ENCODE results near the gene EML4.

The EML4 gene

GRCh38 chr2:42197792-42198191 lies 28.6 kb downstream of the EML4 start:
- no peak for DNase-seq

DNA sequence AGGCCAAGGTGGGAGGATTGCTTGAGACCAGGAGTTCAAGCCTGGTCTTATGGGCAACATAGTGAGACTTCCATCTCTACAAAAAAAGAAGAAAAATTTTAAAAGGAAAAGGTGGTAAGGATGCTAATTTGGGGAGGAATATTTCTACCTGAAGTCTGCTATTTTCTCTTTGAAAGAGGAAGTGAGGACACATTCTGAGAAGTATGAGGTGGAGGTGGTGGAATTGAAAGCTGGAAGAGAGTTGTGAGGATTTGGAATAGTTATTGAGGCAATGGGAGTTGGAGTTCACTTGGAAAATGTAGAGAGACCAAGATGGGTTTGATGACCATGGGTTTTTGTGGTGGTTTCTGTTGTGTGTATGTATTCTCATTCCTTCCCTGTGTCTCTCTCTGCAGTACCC lies 29.3 kb downstream of the EML4 start:
- no peak for DNase-seq

GRCh38 chr2:42199002-42199401 lies 29.8 kb downstream of the EML4 start:
- no peak for DNase-seq

DNA sequence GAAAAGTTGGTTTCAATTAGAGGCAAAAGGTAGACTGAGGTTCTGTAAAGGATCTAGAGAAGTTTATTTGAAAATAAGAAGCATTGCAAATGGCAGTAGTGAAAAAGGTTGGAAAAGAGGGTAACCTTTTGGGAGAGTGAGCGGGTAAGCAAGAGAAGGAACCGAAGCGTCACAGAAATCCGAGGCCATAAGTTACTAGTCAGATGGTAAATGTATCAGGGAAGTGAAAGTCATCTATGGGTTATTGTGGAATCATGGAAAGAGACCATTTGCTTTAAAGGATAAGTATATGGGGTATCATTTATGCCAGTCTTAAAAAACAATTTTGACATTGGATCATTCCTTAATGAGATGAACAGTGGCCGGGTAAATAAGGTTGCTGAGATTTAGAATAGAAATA lies 30.5 kb downstream of the EML4 start:
- no peak for DNase-seq

DNA sequence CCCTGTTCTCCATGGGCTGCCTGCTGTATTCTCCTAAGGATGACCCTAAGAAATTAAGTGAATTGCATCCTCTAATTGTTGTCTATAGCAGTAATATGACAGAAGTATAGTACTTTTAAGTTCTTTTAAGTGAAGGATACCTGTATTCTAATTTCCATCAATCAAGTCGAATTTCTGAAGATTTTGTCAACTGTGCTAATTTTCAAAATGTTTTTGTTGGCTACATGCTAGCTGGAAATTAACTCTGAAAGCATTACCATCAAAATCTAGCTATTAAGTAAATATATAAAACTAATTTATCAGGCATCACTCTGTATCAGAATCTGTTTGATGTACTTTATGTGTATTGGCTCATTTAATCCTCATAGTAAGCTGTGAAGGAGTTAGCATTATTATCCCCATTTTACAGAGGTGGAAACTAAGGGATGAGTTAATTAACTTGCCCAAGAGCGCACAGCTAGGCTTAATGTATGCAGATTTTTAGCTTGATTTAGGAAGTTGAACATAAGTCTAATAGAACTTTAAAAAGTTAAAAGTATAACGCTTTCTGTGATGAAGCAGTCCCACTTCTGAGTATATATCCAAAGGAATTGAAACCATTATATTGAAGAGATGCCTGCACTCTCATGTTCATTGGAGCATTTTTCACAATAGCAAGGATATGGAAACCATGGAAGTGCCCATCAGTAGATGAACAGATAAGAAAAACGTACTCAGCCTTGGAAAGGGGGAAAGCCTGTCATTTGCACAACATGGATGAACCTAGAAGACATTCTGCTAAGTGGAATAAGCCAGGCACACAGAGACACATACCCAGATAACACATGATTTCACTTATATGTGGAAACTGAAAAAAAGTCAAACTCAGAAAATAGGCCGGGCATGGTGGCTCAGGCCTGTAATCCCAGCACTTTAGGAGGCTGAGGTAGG lies 32.0 kb downstream of the EML4 start:
- DNase-seq: no peak

GRCh38 chr2:42202634-42203008 lies 33.5 kb downstream of the EML4 start:
- no peak for DNase-seq

GRCh38 chr2:42203792-42204191 lies 34.6 kb downstream of the EML4 start:
- no peak for DNase-seq

DNA sequence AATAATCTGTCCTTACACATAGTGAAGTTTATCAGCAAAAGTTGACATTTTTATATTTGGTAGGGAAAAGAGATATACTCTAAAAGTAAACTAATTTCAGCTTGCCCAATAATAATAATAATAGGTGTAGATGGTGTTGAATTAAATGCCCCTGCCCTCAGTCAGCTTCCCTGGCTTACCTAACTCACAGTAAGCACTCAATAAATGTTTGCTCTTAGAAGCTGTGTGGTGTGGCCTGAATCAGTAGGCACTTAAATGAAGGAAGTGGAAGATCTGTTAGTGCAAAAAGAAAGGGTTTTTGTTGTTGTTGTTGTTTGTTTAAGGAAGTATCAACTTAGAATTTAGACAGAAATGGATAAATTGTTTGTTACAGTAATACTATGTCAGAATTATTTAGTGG lies 36.2 kb downstream of the EML4 start:
- DNase-seq: no peak

GRCh38 chr2:42207826-42208225 lies 38.7 kb downstream of the EML4 start:
- DNase-seq: no peak

DNA sequence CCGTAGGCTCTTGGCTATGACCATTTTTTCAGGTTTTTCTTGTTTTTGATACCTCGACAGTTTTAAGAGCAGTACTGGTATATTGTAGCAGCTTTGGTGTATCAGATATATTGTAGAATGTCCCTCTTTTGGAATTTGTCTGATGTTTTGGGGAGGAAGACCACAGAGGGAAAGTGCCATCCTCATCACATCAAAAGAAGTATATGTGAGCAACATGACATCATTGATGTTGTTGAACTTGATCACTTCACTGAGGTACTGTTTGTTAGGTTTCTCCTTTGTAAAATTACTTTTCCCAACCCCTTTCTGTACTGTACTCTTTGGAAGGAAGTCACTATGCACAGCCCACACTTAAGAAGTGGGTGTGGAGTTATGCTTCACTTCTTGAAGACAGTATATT lies 41.0 kb downstream of the EML4 start:
- DNase-seq: no peak

DNA sequence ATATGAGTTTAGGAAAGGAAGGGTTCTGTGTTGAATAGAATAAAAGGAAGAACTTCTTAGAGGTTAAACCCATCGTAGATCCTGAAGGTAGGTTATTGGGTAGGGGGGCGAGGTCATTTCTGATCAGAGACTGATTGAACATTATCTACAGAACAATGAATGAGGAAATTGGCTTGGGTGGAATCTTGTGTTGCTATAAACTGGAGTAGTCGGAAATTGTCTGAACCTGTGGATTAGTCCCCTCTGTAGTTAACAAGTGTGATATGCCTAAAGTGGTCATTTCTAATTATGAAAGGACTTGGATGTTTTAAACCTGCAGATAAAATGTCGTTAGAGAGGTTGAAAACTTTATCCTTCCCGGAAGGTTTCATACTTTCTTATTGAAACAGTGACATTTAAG lies 42.1 kb downstream of the EML4 start:
- no peak for DNase-seq

GRCh38 chr2:42214669-42215068 lies 45.5 kb downstream of the EML4 start:
- DNase-seq: no peak

DNA sequence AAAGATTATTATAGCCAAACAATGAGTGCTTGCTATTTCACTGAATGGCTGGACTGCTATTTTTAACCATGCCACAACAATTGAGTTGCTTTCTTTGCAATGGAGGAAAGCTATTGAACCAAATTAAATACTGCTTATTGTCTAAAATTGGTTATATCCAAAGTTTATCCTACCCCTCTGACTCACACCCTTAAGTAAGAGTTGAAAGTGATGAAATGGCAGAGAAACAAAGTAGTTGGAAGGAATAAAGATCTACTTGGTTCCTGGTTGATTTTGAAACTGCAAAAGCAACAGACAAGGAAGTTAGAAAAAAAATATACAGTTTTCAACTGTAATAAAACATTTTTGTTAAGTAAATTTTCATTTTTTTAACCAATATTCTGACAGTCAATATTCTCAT lies 47.5 kb downstream of the EML4 start:
- no peak for DNase-seq

DNA sequence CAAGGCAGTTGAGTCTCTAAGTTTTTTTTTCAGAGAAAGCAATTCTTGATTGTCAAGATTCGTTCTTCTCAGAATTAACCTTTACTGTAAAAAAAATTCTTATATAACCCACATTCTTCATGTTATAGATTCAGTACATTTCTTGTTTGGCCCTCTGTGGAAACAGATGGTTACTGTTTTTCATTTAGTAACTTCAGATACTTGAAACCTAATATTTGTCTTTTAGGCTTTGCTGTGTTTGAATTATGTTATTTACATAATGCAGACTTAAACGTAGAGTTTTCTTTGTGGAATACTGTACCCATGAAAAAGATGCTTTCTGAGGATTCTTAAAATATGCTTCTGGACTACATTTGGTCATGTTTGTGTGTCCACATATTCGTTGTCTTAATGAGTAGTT lies 48.2 kb downstream of the EML4 start:
- no peak for DNase-seq

DNA sequence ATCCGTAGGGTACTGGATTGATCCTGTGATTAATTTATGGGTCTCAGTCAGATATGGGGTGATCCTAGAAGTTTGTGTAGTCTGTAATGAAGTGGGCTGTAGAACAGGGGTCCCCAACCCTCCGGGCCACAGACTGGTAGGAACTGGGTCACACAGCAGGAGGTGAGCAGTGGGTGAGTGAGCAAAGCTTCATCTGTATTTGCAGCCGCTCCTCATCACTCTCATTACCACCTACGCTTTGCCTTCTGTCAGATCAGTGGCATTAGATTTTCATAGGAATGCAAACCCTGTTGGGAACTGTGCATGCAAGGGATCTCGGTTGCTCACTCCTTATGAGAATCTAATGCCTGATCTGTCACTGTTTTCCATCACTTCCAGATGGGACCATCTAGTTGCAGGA lies 48.8 kb downstream of the EML4 start:
- DNase-seq: no peak

GRCh38 chr2:42218712-42219111 lies 49.6 kb downstream of the EML4 start:
- no peak for DNase-seq

DNA sequence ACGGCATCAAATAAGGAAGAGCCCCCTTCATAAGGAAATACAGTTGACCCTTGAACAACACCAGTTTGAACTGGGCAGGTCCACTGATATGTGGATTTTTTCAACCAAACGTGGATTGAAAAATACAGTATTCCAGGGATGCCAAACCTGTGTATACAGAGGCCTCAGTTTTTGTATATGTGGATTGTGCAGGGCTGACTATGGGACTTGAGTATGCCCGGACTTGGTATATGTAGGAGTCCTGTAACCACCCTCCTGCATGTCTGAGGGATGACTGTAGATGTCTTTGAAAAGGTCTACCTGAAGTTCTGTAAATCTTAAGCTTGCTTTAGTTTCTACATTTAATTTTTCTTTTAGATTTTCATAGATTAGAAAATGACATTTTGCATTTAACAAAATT lies 50.0 kb downstream of the EML4 start:
- DNase-seq: no peak

- no peak for DNase-seq
These were observed 51.4 kb downstream of the EML4 start for GRCh38 chr2:42220566-42220965.

GRCh38 chr2:42223067-42223854 lies 54.1 kb downstream of the EML4 start:
- no peak for DNase-seq

GRCh38 chr2:42223855-42224268 lies 54.7 kb downstream of the EML4 start:
- no peak for DNase-seq

- DNase-seq: no peak
These were observed 55.4 kb downstream of the EML4 start for GRCh38 chr2:42224422-42225067.

- no peak for DNase-seq
These were observed 56.4 kb downstream of the EML4 start for GRCh38 chr2:42225573-42225972.

DNA sequence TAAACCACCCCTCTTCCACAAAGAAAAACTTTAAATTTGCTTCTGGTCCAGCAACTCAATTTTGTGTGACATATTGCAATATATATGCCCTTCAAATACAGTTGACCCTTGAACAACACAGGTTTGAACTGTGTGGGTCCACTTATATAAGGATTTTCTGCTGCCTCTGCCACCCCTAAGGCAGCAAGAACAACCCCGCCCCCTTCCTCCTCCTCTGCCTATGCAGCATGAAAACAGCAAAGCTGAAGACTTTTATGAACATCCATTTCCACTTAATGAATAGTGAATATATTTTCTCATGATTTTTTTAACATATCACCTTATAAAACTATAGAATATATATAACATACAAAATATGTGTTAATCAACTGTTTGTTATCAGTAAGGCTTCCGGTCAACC lies 58.3 kb downstream of the EML4 start:
- DNase-seq: no peak

DNA sequence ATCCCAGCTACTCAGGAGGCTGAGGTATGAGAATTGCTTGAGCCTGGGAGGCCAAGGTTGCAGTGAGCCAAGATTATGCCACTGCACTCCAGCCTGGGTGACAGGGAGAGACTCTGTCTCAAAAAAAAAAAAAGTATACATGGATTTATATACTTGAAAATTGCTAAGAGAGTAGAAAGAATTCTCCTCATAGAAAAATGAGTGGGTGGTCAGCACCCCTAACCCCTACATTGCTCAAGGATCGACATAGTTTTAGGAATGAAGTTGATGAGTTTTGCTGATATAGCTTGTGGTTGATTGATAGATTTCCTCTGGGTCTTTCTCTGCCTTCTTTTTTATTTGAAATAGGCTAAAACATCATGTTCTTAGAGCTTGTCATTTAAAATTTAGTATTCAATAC lies 58.9 kb downstream of the EML4 start:
- no peak for DNase-seq
